Mesothelial cell of epicardium (in vitro differentiated cells): ENCODE measurements around the gene OGFOD2. TPM values are rescaled to one million over a fixed set of nuclear protein-coding genes. Genes with fewer than 3 reads are reported as not detected.
A peak's percentile ranks its signal among the peaks of the same experiment; 100 is the strongest.

ENCODE experiments used
- DNase-seq, 2 experiments: peaks; one replicate each; pipeline ENCODE4 v3.0.0; 2021; ENCODE audit warnings: low spot score in 2 of 2; ENCODE audit not compliant: unreplicated experiment in 2 of 2
- H3K27ac Mint-ChIP-seq: 2 replicates; pipeline ENCODE4 v1.8.0; 2021; ENCODE audit warnings: mixed read lengths
- H3K27me3 Mint-ChIP-seq: 2 replicates; pipeline ENCODE4 v1.8.0; 2021; ENCODE audit warnings: low read depth, mixed read lengths
- H3K36me3 Mint-ChIP-seq: 2 replicates; pipeline ENCODE4 v1.8.0; 2021; ENCODE audit warnings: mixed read lengths
- H3K4me1 Mint-ChIP-seq: 2 replicates; pipeline ENCODE4 v1.8.0; 2021; ENCODE audit warnings: mixed read lengths
- H3K4me3 Mint-ChIP-seq: 2 replicates; pipeline ENCODE4 v1.8.0; 2021; ENCODE audit warnings: mild to moderate bottlenecking, moderate library complexity, mixed read lengths
- H3K9me3 Mint-ChIP-seq: 2 replicates; pipeline ENCODE4 v1.8.0; 2021; ENCODE audit warnings: mixed read lengths
- total RNA-seq: library from RNA; stranded (reverse); gene quantifications from 3 replicates; pipeline ENCODE4 v1.2.1, GENCODE V29; 2021
- TF ChIP-seq, protein P1 (sequence below): fragments of 200-600 bp; sonication (generic); IDR thresholded peaks from one replicate; pipeline ENCODE4 v1.5.0; 2021; ENCODE audit warnings: antibody characterized with exemption; ENCODE audit not compliant: unreplicated experiment

OGFOD2 gene
- 13.8 to 15.0 TPM (median 14.9 TPM) in 3 replicates for total RNA-seq

DNA sequence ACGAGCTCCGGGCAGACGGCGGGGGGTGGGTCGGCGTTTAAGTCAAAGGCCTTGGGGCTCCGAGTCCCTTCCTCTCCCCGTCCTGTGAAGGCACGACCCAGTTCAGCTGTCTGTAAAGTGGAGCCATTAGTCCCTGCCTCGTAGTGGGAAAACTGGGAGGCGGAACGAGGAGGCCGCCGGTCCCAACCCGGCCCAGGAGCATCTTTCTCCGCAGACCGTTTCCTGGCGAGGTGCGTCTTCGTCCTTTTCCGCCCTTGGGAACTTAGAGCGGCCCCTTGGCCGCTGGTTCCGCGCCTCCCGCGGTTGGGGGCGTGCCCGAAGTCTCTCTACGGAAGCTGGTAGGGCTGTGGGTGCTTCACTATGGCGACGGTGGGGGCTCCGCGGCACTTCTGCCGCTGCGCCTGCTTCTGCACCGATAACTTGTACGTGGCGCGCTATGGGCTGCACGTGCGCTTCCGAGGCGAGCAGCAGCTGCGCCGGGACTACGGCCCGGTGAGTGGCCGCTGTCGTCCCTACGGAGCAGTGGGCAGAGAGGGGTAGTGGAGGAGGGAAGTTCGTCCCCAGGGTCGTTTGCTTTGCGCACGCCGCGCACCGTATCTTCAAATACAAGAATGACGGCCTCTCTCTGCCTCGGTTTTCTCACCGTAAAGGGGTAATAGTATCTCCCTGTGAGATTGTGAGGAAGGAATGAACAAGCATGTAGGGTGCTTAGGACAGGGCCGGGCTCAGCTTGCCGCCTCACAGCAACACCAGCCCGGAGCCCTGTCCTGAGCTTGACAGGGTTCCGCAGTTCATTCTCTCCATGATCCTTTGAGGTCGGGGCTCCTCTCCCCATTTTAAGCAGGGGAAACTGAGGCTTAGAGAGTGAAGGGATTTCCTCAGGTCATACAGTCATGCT is at the start of gene OGFOD2:
OGFOD2 (plus strand) TSS at position 353 of the 898 bp plus-strand sequence; CDS start at position 361, 8 bp downstream.
- H3K36me3 Mint-ChIP-seq = no peaks in the 10 kb centered on the region
- H3K4me3 Mint-ChIP-seq = peak within 1 kb of the TSS; percentile 96
- no peaks in the 10 kb centered on the region for H3K9me3 Mint-ChIP-seq
- H3K4me1 Mint-ChIP-seq = peaks cover 23% of the 10 kb centered on the region
- peak; percentile 68 to 87 for DNase-seq
- peak within 1 kb of the TSS; percentile 97 for H3K27ac Mint-ChIP-seq
- TF ChIP-seq, protein P1, sequence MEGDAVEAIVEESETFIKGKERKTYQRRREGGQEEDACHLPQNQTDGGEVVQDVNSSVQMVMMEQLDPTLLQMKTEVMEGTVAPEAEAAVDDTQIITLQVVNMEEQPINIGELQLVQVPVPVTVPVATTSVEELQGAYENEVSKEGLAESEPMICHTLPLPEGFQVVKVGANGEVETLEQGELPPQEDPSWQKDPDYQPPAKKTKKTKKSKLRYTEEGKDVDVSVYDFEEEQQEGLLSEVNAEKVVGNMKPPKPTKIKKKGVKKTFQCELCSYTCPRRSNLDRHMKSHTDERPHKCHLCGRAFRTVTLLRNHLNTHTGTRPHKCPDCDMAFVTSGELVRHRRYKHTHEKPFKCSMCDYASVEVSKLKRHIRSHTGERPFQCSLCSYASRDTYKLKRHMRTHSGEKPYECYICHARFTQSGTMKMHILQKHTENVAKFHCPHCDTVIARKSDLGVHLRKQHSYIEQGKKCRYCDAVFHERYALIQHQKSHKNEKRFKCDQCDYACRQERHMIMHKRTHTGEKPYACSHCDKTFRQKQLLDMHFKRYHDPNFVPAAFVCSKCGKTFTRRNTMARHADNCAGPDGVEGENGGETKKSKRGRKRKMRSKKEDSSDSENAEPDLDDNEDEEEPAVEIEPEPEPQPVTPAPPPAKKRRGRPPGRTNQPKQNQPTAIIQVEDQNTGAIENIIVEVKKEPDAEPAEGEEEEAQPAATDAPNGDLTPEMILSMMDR = no peak
- H3K27me3 Mint-ChIP-seq = no peaks in the 10 kb centered on the region

DNA sequence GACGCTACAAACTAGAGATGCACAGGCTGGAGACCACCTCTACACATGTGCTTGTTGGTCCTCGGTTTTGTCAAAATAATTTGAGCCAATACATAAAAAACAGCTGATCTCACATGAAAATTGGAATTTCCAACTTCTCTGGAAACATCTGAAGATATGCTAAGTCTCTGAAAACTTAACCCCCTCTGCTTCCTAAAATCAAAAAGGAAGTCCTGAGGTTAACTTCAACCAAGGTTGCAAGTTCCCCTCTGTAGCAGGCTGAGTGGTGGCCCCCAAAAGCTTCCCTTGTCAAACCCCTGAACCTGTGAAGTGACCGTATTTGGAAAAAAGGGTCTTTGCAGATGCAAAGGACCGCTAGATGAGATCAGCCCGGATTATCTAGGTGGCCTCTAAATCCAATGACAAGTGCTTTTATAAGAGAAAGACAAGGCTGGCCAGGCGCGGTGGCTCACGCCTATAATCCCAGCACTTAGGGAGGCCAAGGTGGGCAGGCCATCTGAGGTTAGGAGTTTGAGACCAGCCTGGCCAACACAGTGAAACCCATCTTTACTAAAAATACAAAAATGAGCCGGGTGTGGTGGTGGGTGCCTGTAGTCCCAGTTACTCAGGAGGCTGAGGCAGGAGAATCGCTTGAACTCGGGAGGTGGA is 47.2 kb upstream of the OGFOD2 start:
- TF ChIP-seq, protein P1 = no peak
- Mint-ChIP-seq H3K27ac (no peak overlapping the region), H3K4me3 (no peak overlapping the region), H3K9me3 (no peaks in the 10 kb centered on the region), H3K4me1 (peaks cover 2% of the 10 kb centered on the region), H3K27me3 (no peaks in the 10 kb centered on the region), H3K36me3 (no peaks in the 10 kb centered on the region)
- no peak for DNase-seq

GRCh38 chr12:122928404-122929147 is 46.5 kb upstream of the OGFOD2 start:
- H3K27ac Mint-ChIP-seq = no peak overlapping the region
- no peak overlapping the region for H3K4me3 Mint-ChIP-seq
- H3K4me1 Mint-ChIP-seq = peaks cover 2% of the 10 kb centered on the region
- no peaks in the 10 kb centered on the region for H3K9me3 Mint-ChIP-seq
- no peak for DNase-seq
- H3K36me3 Mint-ChIP-seq = no peaks in the 10 kb centered on the region
- no peaks in the 10 kb centered on the region for H3K27me3 Mint-ChIP-seq
- TF ChIP-seq, protein P1 = no peak

DNA sequence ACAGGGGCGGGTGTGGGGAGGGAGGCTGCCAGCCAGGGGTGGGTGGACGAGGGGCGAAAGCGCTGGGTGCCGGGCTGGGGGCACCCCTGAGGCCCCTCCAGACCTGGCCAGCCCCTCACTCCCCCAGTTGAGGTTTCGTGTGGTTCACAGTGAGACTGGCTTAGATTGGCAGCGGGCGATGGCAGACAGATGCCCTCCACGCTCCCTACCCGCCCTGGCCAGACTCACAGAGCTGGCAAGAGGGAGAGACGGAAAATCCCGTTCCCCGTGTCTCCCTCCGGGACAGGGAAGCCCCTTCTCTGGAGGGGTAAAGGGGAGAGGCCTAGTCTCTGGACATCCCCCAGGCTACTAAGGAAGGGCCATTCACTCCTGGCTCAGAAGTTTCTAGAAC is 45.9 kb upstream of the OGFOD2 start:
- H3K9me3 Mint-ChIP-seq = no peaks in the 10 kb centered on the region
- no peak overlapping the region for H3K27ac Mint-ChIP-seq
- DNase-seq = no peak
- no peaks in the 10 kb centered on the region for H3K36me3 Mint-ChIP-seq
- H3K27me3 Mint-ChIP-seq = no peaks in the 10 kb centered on the region
- H3K4me1 Mint-ChIP-seq = peaks cover 2% of the 10 kb centered on the region
- no peak overlapping the region for H3K4me3 Mint-ChIP-seq
- TF ChIP-seq, protein P1 = no peak

GRCh38 chr12:122929812-122930211 is 45.2 kb upstream of the OGFOD2 start:
- Mint-ChIP-seq H3K4me3 (no peak overlapping the region), H3K9me3 (no peaks in the 10 kb centered on the region), H3K4me1 (peaks cover 2% of the 10 kb centered on the region), H3K36me3 (no peaks in the 10 kb centered on the region), H3K27ac (no peak overlapping the region), H3K27me3 (no peaks in the 10 kb centered on the region)
- DNase-seq = no peak
- TF ChIP-seq, protein P1 = no peak
